ENCODE data around the gene ANKRD45. TPM values are rescaled to one million over a fixed set of nuclear protein-coding genes. Genes with fewer than 3 reads are reported as not detected.
"Not testable (repeated sequence)": the region's sequence is repeated elsewhere in the genome, so short reads cannot be mapped to it uniquely, and the experiment has no call there.

The ANKRD45 gene
- total and polyA plus RNA-seq, 9 donors, result 0.30 to 7.1 (median 2.5) TPM

DNA sequence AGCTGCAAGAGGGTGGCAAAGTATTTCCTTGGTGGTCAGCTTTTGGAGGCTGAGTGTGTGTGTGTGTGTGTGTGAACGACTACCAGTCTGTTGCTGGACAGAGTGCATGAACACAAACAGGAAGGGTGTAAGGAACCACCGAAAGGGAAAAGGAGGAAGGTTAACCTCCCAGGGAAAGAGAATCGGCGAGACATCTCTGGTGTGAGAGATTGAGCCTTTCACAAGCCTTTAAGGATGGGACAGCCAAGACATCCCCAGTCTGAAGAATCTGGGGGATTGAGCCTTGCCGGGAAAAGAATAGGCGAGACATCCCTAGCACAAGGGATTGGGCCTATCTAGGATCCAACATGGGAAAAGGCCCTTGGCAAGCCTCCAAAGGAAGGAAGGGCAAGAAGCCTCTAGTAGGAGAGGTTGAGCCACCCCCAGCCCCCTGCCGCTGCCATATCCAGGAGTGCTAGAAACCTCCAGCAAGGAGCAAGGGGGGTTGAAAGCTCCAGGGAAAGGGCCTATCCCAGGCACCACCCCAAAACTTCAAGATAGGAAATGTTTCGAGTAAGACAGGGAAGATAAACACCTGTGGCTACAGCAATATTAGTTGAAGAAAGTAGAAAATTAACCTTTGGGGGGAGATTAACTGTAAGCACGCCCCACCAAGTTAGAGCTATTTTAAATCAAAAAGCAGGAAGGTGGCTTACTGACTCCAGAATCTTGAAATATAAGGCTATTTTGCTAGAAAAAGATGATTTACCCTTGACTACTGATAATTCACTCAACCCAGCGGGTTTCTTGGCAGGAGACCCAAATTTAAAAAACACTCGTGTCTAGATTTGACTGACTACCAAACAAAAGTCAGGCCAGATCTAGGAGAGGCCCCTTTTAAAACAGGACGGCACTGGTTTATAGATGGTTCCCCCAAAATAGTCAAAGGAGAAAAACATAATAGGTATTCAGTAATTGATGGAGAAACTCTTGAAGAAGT lies 31.3 kb downstream of the ANKRD45 start:
- H3K4me1 ChIP-seq (ENCODE audit: insufficient read depth), result peaks cover 1% of the 10 kb centered on the region
- no peak overlapping the region for H3K27ac ChIP-seq
- H3K36me3 ChIP-seq, result no peaks in the 10 kb centered on the region
- no peak for DNase-seq
- H3K4me3 ChIP-seq, result no peak overlapping the region
- H3K27me3 ChIP-seq, result no peaks in the 10 kb centered on the region
- WGBS, 3 donors, result 59 to 61% (median 59%) methylated on average over 12 of the region's 12 CpGs
- TF ChIP-seq POLR2A (IDR thresholded peaks at IDR 0.05), result no peak
- TF ChIP-seq EP300 (IDR thresholded peaks at IDR 0.05), result no peak
- TF ChIP-seq, protein P1, sequence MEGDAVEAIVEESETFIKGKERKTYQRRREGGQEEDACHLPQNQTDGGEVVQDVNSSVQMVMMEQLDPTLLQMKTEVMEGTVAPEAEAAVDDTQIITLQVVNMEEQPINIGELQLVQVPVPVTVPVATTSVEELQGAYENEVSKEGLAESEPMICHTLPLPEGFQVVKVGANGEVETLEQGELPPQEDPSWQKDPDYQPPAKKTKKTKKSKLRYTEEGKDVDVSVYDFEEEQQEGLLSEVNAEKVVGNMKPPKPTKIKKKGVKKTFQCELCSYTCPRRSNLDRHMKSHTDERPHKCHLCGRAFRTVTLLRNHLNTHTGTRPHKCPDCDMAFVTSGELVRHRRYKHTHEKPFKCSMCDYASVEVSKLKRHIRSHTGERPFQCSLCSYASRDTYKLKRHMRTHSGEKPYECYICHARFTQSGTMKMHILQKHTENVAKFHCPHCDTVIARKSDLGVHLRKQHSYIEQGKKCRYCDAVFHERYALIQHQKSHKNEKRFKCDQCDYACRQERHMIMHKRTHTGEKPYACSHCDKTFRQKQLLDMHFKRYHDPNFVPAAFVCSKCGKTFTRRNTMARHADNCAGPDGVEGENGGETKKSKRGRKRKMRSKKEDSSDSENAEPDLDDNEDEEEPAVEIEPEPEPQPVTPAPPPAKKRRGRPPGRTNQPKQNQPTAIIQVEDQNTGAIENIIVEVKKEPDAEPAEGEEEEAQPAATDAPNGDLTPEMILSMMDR (IDR thresholded peaks at IDR 0.05), result no peak
- intact Hi-C loops (cut with DNase I), result no loop called here
- no peaks in the 10 kb centered on the region for H3K9me3 ChIP-seq

DNA sequence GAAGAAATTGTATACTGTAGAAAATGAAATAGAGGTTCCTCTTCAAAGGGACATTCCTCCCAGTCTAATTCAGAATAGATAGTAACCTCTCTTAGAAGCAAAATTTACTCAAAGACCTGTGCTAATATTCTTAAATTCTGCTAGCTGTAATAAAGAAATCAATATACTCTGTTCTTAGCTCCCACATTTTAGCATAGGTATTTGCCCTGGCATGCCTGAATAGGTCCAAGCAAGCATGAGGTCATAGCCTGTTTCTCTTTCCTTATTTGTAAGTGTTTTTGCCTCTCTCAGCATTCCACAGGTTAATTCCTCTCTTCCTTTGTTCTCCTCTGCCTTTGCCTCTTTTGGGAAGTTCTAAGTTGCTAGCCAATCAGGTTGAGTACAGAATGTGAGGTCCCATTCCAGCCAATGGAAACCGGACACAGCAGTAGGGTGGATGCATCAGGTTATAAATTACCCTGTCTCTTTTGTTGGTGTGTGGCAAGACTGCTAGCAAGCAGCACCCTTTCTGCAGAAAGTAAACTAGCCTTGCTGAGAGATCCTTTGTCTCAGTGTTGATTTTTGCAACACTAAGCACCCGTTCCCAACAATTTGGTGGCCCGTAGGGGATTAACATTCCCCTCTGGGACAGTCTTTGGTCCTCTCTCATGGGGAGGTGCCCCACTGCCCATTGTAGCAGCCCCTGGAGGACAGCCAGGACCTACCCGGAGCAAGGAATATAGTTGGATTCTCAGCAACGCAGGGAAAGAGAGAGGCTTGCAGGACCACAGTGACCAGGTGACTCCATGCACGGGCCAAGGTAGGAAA lies 32.2 kb downstream of the ANKRD45 start:
- H3K27ac ChIP-seq; DNase-seq; intact Hi-C loops (cut with DNase I); H3K9me3 ChIP-seq; H3K4me3 ChIP-seq; H3K4me1 ChIP-seq (ENCODE audit: insufficient read depth); H3K27me3 ChIP-seq; H3K36me3 ChIP-seq: not testable (repeated sequence)
- WGBS, 3 donors, result 95 to 96% (median 96%) methylated on average over 6 of the region's 6 CpGs

DNA sequence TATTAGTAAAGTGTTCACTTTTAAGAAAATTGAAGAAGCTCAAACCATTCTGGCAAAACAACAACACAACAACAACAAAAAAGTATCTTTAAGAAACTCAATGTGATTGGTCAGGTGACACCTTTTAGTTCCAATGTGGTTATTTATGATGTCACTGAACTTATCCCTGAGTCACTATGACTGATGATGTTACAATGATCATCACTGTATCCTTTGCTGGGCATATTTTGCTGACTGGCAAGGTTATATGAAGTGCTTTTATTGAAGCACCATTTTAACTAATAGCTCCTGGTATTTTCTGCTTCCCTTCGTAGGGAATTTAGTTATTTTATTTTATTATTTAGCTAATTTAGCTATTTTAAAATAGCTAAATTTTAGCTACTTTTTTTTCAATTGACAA lies 34.5 kb downstream of the ANKRD45 start, which contains the start of gene TEX50:
Gene TEX50 (plus strand): TSS at position 223 of the 400 bp plus-strand sequence. CDS start 184 bp downstream, outside the sequence.
- intact Hi-C loops (cut with DNase I), result no loop called here
- Histone ChIP-seq H3K36me3 (no peaks in the 10 kb centered on the region), H3K27me3 (no peaks in the 10 kb centered on the region), H3K4me1 (ENCODE audit: insufficient read depth) (peaks cover 1% of the 10 kb centered on the region), H3K4me3 (no peak within 1 kb of the TSS), H3K27ac (no peak within 1 kb of the TSS), H3K9me3 (no peaks in the 10 kb centered on the region)
- 89 to 96% (median 94%) methylated on average over 1 of the region's 1 CpG for WGBS, 3 donors
- no peak for DNase-seq
- no peak for TF ChIP-seq POLR2A (IDR thresholded peaks at IDR 0.05)
- no peak for TF ChIP-seq EP300 (IDR thresholded peaks at IDR 0.05)
- TF ChIP-seq, protein P1 (IDR thresholded peaks at IDR 0.05), result no peak

DNA sequence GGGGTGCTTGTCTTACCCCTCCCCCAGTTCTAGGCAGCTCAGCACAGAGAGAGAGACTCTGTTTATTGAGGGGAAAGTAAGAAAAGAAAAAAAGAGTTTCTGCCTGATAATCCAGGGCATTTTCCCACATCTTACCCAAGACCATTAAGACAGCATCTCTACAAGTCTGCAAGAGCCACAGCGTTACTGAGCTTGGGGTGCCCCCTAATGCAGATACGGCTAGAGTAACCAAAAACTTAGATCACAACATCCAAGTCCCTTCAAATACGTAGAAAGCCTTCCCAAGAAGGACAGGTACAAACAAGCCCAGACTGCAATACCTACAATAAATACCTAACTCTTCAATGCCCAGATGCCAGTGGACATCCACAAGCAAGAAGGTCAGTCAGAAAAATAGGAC lies 40.8 kb downstream of the ANKRD45 start:
- Histone ChIP-seq H3K36me3 (no peaks in the 10 kb centered on the region), H3K4me1 (ENCODE audit: insufficient read depth) (no peaks in the 10 kb centered on the region), H3K27ac (no peak overlapping the region), H3K27me3 (no peaks in the 10 kb centered on the region), H3K4me3 (no peak overlapping the region), H3K9me3 (no peaks in the 10 kb centered on the region)
- TF ChIP-seq POLR2A (IDR thresholded peaks at IDR 0.05), result no peak
- TF ChIP-seq, protein P1 (IDR thresholded peaks at IDR 0.05), result no peak
- TF ChIP-seq EP300 (IDR thresholded peaks at IDR 0.05), result no peak
- intact Hi-C loops (cut with DNase I), result no loop called here
- no peak for DNase-seq
- 90 to 93% (median 92%) methylated on average over 3 of the region's 3 CpGs for WGBS, 3 donors
